ENCODE data around the gene TTC29. TPM values are rescaled to one million over a fixed set of nuclear protein-coding genes. Genes with fewer than 3 reads are reported as not detected.
"Not testable (repeated sequence)": the region's sequence is repeated elsewhere in the genome, so short reads cannot be mapped to it uniquely, and the experiment has no call there.

Gene TTC29
- total RNA-seq, 3 donors from 2014 or later = 0.29 TPM; not detected in 2

- TF ChIP-seq POLR2A (IDR thresholded peaks at IDR 0.05) = no peak
- TF ChIP-seq CTCF (IDR thresholded peaks at IDR 0.05) = no peak
- TF ChIP-seq POLR2AphosphoS5 (IDR thresholded peaks at IDR 0.05) = no peak
- Histone ChIP-seq H3K4me3 (no peak overlapping the region), H3K27me3 (no peaks in the 10 kb centered on the region), H3K9me3 (no peaks in the 10 kb centered on the region), H3K4me1 (no peaks in the 10 kb centered on the region), H3K36me3 (no peaks in the 10 kb centered on the region), H3K27ac (no peak overlapping the region)
- DNase-seq (ENCODE audit: low spot score in 2 of 2) = no peak
- intact Hi-C loops (cut with DNase I; ENCODE audit: low total_unique reads) = no loop called here
Measured at GRCh38 chr4:146840731-146841130, 104.9 kb downstream of the TTC29 start.

- no peak overlapping the region for H3K4me3 ChIP-seq
- no peaks in the 10 kb centered on the region for H3K4me1 ChIP-seq
- H3K27me3 ChIP-seq = no peaks in the 10 kb centered on the region
- intact Hi-C loops (cut with DNase I; ENCODE audit: low total_unique reads) = no loop called here
- TF ChIP-seq POLR2A (IDR thresholded peaks at IDR 0.05) (no peak), POLR2AphosphoS5 (IDR thresholded peaks at IDR 0.05) (no peak), CTCF (IDR thresholded peaks at IDR 0.05) (no peak)
- H3K9me3 ChIP-seq = no peaks in the 10 kb centered on the region
- no peak for DNase-seq (ENCODE audit: low spot score in 2 of 2)
- H3K27ac ChIP-seq = no peak overlapping the region
- H3K36me3 ChIP-seq = no peaks in the 10 kb centered on the region
Measured at GRCh38 chr4:146835096-146835495, 110.6 kb downstream of the TTC29 start.

GRCh38 chr4:146834263-146835034 is 111.2 kb downstream of the TTC29 start:
- Histone ChIP-seq H3K27ac (no peak overlapping the region), H3K27me3 (no peaks in the 10 kb centered on the region), H3K4me3 (no peak overlapping the region), H3K36me3 (no peaks in the 10 kb centered on the region), H3K4me1 (no peaks in the 10 kb centered on the region), H3K9me3 (no peaks in the 10 kb centered on the region)
- DNase-seq (ENCODE audit: low spot score in 2 of 2) = no peak
- intact Hi-C loops (cut with DNase I; ENCODE audit: low total_unique reads) = no loop called here
- TF ChIP-seq POLR2A (IDR thresholded peaks at IDR 0.05) = no peak
- no peak for TF ChIP-seq POLR2AphosphoS5 (IDR thresholded peaks at IDR 0.05)
- TF ChIP-seq CTCF (IDR thresholded peaks at IDR 0.05) = no peak

GRCh38 chr4:146833530-146833929 is 112.1 kb downstream of the TTC29 start:
- intact Hi-C loops (cut with DNase I; ENCODE audit: low total_unique reads) = no loop called here
- no peaks in the 10 kb centered on the region for H3K9me3 ChIP-seq
- H3K27me3 ChIP-seq = no peaks in the 10 kb centered on the region
- no peak for DNase-seq (ENCODE audit: low spot score in 2 of 2)
- H3K36me3 ChIP-seq = no peaks in the 10 kb centered on the region
- no peak overlapping the region for H3K4me3 ChIP-seq
- no peak for TF ChIP-seq POLR2A (IDR thresholded peaks at IDR 0.05)
- no peak for TF ChIP-seq CTCF (IDR thresholded peaks at IDR 0.05)
- TF ChIP-seq POLR2AphosphoS5 (IDR thresholded peaks at IDR 0.05) = no peak
- no peaks in the 10 kb centered on the region for H3K4me1 ChIP-seq
- H3K27ac ChIP-seq = no peak overlapping the region

GRCh38 chr4:146822980-146823379 is 122.7 kb downstream of the TTC29 start:
- H3K27me3 ChIP-seq; DNase-seq (ENCODE audit: low spot score in 2 of 2); H3K9me3 ChIP-seq; H3K4me1 ChIP-seq; H3K27ac ChIP-seq; H3K4me3 ChIP-seq; intact Hi-C loops (cut with DNase I; ENCODE audit: low total_unique reads); H3K36me3 ChIP-seq: not testable (repeated sequence)

Measured in breast epithelium (tissue), 4 donors.